SIG-M5 (cell line): ENCODE data around the gene POLR3C.
"Not testable (repeated sequence)": the region's sequence is repeated elsewhere in the genome, so short reads cannot be mapped to it uniquely, and the experiment has no call there.

Source experiments
- DNase-seq: peaks from one replicate; lab custom pipeline; 2025; lab: John Stamatoyannopoulos, UW

POLR3C gene

GRCh38 chr1:145822779-145823331, 1.1 kb upstream of the POLR3C start:
- not testable (repeated sequence) for DNase-seq

GRCh38 chr1:145824499-145824842, 471 bp downstream of the POLR3C start:
- no peak for DNase-seq

GRCh38 chr1:145826030-145826429, 2.0 kb downstream of the POLR3C start:
- DNase-seq, result no peak

GRCh38 chr1:145827966-145828365, 4.0 kb downstream of the POLR3C start:
- DNase-seq, result no peak

GRCh38 chr1:145828367-145829026, 4.5 kb downstream of the POLR3C start:
- DNase-seq, result no peak

GRCh38 chr1:145830810-145831209, 6.8 kb downstream of the POLR3C start:
- DNase-seq, result not testable (repeated sequence)

- DNase-seq, result no peak
Observed at GRCh38 chr1:145837656-145838055, 13.7 kb downstream of the POLR3C start.

GRCh38 chr1:145843031-145843430, 19.0 kb downstream of the POLR3C start:
- DNase-seq, result no peak

- DNase-seq, result peak; percentile 90
Observed at GRCh38 chr1:145845144-145845513, 21.1 kb downstream of the POLR3C start.

GRCh38 chr1:145845514-145846161, 21.6 kb downstream of the POLR3C start, which contains the start of gene NUDT17:
Gene NUDT17, plus strand, starts transcription at chr1:145845630. Its CDS starts 11 bp downstream, at chr1:145845641.
- DNase-seq, result no peak

- DNase-seq, result no peak
Observed at GRCh38 chr1:145846201-145846612, 22.2 kb downstream of the POLR3C start.

- DNase-seq, result no peak
Observed at GRCh38 chr1:145847827-145848226, 23.8 kb downstream of the POLR3C start.

GRCh38 chr1:145849356-145850160, 25.6 kb downstream of the POLR3C start:
- no peak for DNase-seq

GRCh38 chr1:145855426-145855948, 31.5 kb downstream of the POLR3C start:
- DNase-seq, result no peak

- no peak for DNase-seq
Observed at GRCh38 chr1:145857170-145857569, 33.2 kb downstream of the POLR3C start.

GRCh38 chr1:145858238-145858900, 34.4 kb downstream of the POLR3C start:
- no peak for DNase-seq

- no peak for DNase-seq
Observed at GRCh38 chr1:145858901-145859490, 35.0 kb downstream of the POLR3C start, which contains the start of gene PIAS3. Gene PIAS3, minus strand, starts transcription at chr1:145859081. Its CDS starts 91 bp downstream, at chr1:145858990.

GRCh38 chr1:145859491-145860023, 35.6 kb downstream of the POLR3C start:
- peak; percentile 58 for DNase-seq

- no peak for DNase-seq
Observed at GRCh38 chr1:145863282-145864018, 39.5 kb downstream of the POLR3C start.

GRCh38 chr1:145868232-145868631, 44.2 kb downstream of the POLR3C start:
- no peak for DNase-seq
